Transverse colon (tissue), 4 donors: ENCODE results near the gene ASCL4. TPM values are rescaled to one million over a fixed set of nuclear protein-coding genes. Genes with fewer than 3 reads are reported as not detected.

Source experiments
- DNase-seq: peaks from one replicate; pipeline ENCODE4 v3.0.0-alpha.2; 2019
- H3K27ac ChIP-seq, 4 donors: fragments of 200-600 bp; sonication (generic); 2 replicates each; pipeline ENCODE4 v1.5.1; 2016 to 2018; ENCODE audit warnings: inconsistent platforms in 4 of 4
- H3K27me3 ChIP-seq: fragments of 200-600 bp; sonication (generic); 2 replicates; pipeline ENCODE4 v1.5.1; 2017; ENCODE audit warnings: inconsistent platforms
- H3K36me3 ChIP-seq, 4 donors: fragments of 200-600 bp; sonication (generic); 2 replicates each; pipeline ENCODE4 v1.5.1; 2017 to 2019; ENCODE audit warnings: inconsistent platforms in 4 of 4
- H3K4me1 ChIP-seq, 4 donors: fragments of 200-600 bp; sonication (generic); 2 replicates each; pipeline ENCODE4 v1.5.1; 2017 to 2020; ENCODE audit warnings: inconsistent platforms in 4 of 4
- H3K4me3 ChIP-seq, 4 donors: fragments of 200-600 bp; sonication (generic); 1 replicate in 1 of 4; 2 replicates in 3 of 4; pipeline versions ENCODE4 v1.5.1 to v1.6.1; 2017 to 2019; ENCODE audit warnings: inconsistent platforms in 4 of 4
- H3K9me3 ChIP-seq, 2 donors: fragments of 200-600 bp; sonication (generic); 2 replicates each; pipeline ENCODE4 v1.5.1; 2017 to 2019; ENCODE audit warnings: inconsistent platforms in 2 of 2
- CTCF ChIP-seq, 5 experiments: fragments of 200-600 bp in 3 of 5; fragments of 450-650 bp in 2 of 5; sonication (generic) in 3 of 5; IDR thresholded peaks; 1 replicate in 2 of 5; 2 replicates in 3 of 5; pipeline ENCODE4 v1.5.1; 2016 to 2017; ENCODE audit warnings: antibody characterized with exemption in 5 of 5, inconsistent platforms in 3 of 5, mild to moderate bottlenecking in 2 of 5, moderate library complexity in 1 of 5
- EP300 ChIP-seq: sonication (generic); formaldehyde crosslinking; IDR thresholded peaks from one replicate; pipeline ENCODE4 v1.6.1; 2017; ENCODE audit warnings: antibody characterized with exemption, low read depth
- POLR2A ChIP-seq: fragments of 450-650 bp; IDR thresholded peaks from one replicate; pipeline ENCODE4 v1.6.1; 2016; ENCODE audit warnings: antibody characterized with exemption, mild to moderate bottlenecking, moderate library complexity
- POLR2AphosphoS5 ChIP-seq, 3 donors: sonication (generic); formaldehyde crosslinking; IDR thresholded peaks; one replicate each; pipeline ENCODE4 v1.6.1; 2016; ENCODE audit warnings: antibody characterized with exemption in 3 of 3
- WGBS, 2 donors: methylation state at CpG; one replicate each; pipeline ENCODE4 v1.1.5; 2018; ENCODE audit warnings: low coverage in 1 of 2; 5-methylcytosine and 5-hydroxymethylcytosine counted together
- in situ Hi-C, 4 donors: fragments of 200-750 bp; cut with MboI; loops; one replicate each; pipeline versions ENCODE4 v1.15.0 to v1.15.1; 2017; ENCODE audit warnings: low sequenced_read_pairs in 3 of 4, low pct_ligation_motif_present in 1 of 4, low pct_unique_long_range_greater_than_20kb in 1 of 4
- intact Hi-C: fragments of 100-400 bp; cut with DNase I; formaldehyde crosslinking; loops from one replicate; pipeline ENCODE4 v1.15.1; 2023; ENCODE audit warnings: low total_unique reads
- total RNA-seq, 4 donors: library from RNA; depleted of rRNA; stranded (reverse); fragments of >200 nt; gene quantifications; one replicate each; pipeline ENCODE4 v1.1.0, GENCODE V29; 2016

ASCL4 gene
- total RNA-seq, 4 donors from 2014 or later: not detected

- WGBS, 2 donors: 40 to 65% methylated on average over 1 to 3 of the region's 3 CpGs
- Histone ChIP-seq H3K27ac (no peak overlapping the region), H3K9me3 (no peaks in the 10 kb centered on the region), H3K27me3 (no peaks in the 10 kb centered on the region), H3K4me3 (no peak overlapping the region), H3K4me1 (no peaks in the 10 kb centered on the region), H3K36me3 (no peaks in the 10 kb centered on the region)
- TF ChIP-seq EP300: no peak
- TF ChIP-seq CTCF (IDR thresholded peaks at IDR 0.05): no peak
- TF ChIP-seq POLR2AphosphoS5 (IDR thresholded peaks at IDR 0.05): no peak
- TF ChIP-seq POLR2A: no peak
- intact Hi-C loops: no loop called here
- DNase-seq: no peak
- in situ Hi-C loops: no loop called here
Observed at GRCh38 chr12:107807471-107808150, 33.1 kb downstream of the ASCL4 start.

- Histone ChIP-seq H3K4me3 (no peak overlapping the region), H3K9me3 (peaks cover 5 to 10% of the 10 kb centered on the region in 2 donors), H3K27me3 (no peaks in the 10 kb centered on the region), H3K4me1 (no peaks in the 10 kb centered on the region), H3K36me3 (no peaks in the 10 kb centered on the region), H3K27ac (no peak overlapping the region)
- intact Hi-C loops: no loop called here
- 94% methylated on average over 1 of the region's 1 CpG; no CpG with 5 or more reads in 1 of the 2 donors for WGBS, 2 donors
- TF ChIP-seq EP300 (no peak), CTCF (IDR thresholded peaks at IDR 0.05) (no peak), POLR2A (no peak), POLR2AphosphoS5 (IDR thresholded peaks at IDR 0.05) (no peak)
- no peak for DNase-seq
- in situ Hi-C loops: no loop called here
Observed at GRCh38 chr12:107817250-107817649, 42.7 kb downstream of the ASCL4 start.

- intact Hi-C loops (no loop called here), in situ Hi-C loops (no loop called here)
- Histone ChIP-seq H3K27ac (no peak overlapping the region), H3K4me1 (no peaks in the 10 kb centered on the region), H3K9me3 (peaks cover 5 to 10% of the 10 kb centered on the region in 2 donors), H3K4me3 (no peak overlapping the region), H3K36me3 (no peaks in the 10 kb centered on the region), H3K27me3 (no peaks in the 10 kb centered on the region)
- DNase-seq: no peak
- TF ChIP-seq CTCF (IDR thresholded peaks at IDR 0.05): no peak
- TF ChIP-seq EP300: no peak
- no peak for TF ChIP-seq POLR2A
- TF ChIP-seq POLR2AphosphoS5 (IDR thresholded peaks at IDR 0.05): no peak
- 57 to 60% methylated on average over 6 to 7 of the region's 7 CpGs for WGBS, 2 donors
Observed at GRCh38 chr12:107818984-107819383, 44.5 kb downstream of the ASCL4 start.

- Histone ChIP-seq H3K36me3 (no peaks in the 10 kb centered on the region), H3K4me1 (no peaks in the 10 kb centered on the region), H3K9me3 (peaks cover 9 to 13% of the 10 kb centered on the region in 2 donors), H3K4me3 (no peak overlapping the region), H3K27ac (no peak overlapping the region), H3K27me3 (no peaks in the 10 kb centered on the region)
- DNase-seq: no peak
- intact Hi-C loops: no loop called here
- no peak for TF ChIP-seq EP300
- no peak for TF ChIP-seq POLR2A
- no peak for TF ChIP-seq POLR2AphosphoS5 (IDR thresholded peaks at IDR 0.05)
- no peak for TF ChIP-seq CTCF (IDR thresholded peaks at IDR 0.05)
- WGBS, 2 donors: 25 to 27% methylated on average over 7 to 8 of the region's 8 CpGs
- in situ Hi-C loops: no loop called here
Observed at GRCh38 chr12:107822356-107822755, 47.9 kb downstream of the ASCL4 start.

Other genes with a start within 250 kb of the ASCL4 start
- 10 to 100 TPM; 29.9 to 49.7 (median 41.4) TPM for gene PWP1, start 88.9 kb upstream of the ASCL4 start, total RNA-seq
- 10 to 100 TPM; 41.6 to 71.2 (median 42.4) TPM for gene PRDM4, start 13.6 kb upstream of the ASCL4 start, total RNA-seq